ENCODE data around the gene TSPAN5.
A peak's percentile ranks its signal among the peaks of the same experiment; 100 is the strongest.

Gene TSPAN5

GRCh38 chr4:98601708-98602107 lies 56.7 kb downstream of the TSPAN5 start:
- TF ChIP-seq PRDM4 (tag by site-specific recombination; IDR thresholded peaks at IDR 0.05): no peak
- TF ChIP-seq PRDM1 (tag by site-specific recombination; IDR thresholded peaks at IDR 0.05): peak; percentile 39; the same call in 1 of the 2 replicates
- ChIA-PET CTCF (no interaction called here), POLR2A (no interaction called here)
- no peaks in the 10 kb centered on the region for H3K4me1 ChIP-seq (ENCODE audit: control insufficient read depth, insufficient read depth, low read length)
- H3K27ac ChIP-seq (ENCODE audit: extremely low read depth, low read depth, low read length): no peak overlapping the region
- no peaks in the 10 kb centered on the region for H3K9me3 ChIP-seq (ENCODE audit: control insufficient read depth, insufficient read depth, low read depth, low read length)
- H3K36me3 ChIP-seq (ENCODE audit: control insufficient read depth in 2 of 2, insufficient read depth in 1 of 2, low read length in 2 of 2): no peaks in the 10 kb centered on the region
- H3K4me3 ChIP-seq (ENCODE audit: low read depth, low read length): no peak overlapping the region

- Histone ChIP-seq H3K4me1 (ENCODE audit: control insufficient read depth, insufficient read depth, low read length) (no peaks in the 10 kb centered on the region), H3K27ac (ENCODE audit: extremely low read depth, low read depth, low read length) (no peak overlapping the region), H3K9me3 (ENCODE audit: control insufficient read depth, insufficient read depth, low read depth, low read length) (no peaks in the 10 kb centered on the region), H3K36me3 (ENCODE audit: control insufficient read depth in 2 of 2, insufficient read depth in 1 of 2, low read length in 2 of 2) (no peaks in the 10 kb centered on the region), H3K4me3 (ENCODE audit: low read depth, low read length) (no peak overlapping the region)
- ChIA-PET CTCF (no interaction called here), POLR2A (no interaction called here)
- TF ChIP-seq SETDB1 (IDR thresholded peaks at IDR 0.05; ENCODE audit: insufficient read length, low read length) (peak; percentile 39), TSHZ1 (tag by site-specific recombination; IDR thresholded peaks at IDR 0.05; ENCODE audit: borderline replicate concordance) (no peak), ZBTB17 (tag by site-specific recombination; IDR thresholded peaks at IDR 0.05) (no peak), ZNF16 (tag by site-specific recombination; IDR thresholded peaks at IDR 0.05; ENCODE audit: low read depth) (no peak), ZNF146 (tag by site-specific recombination; IDR thresholded peaks at IDR 0.05) (0 out of 2 replicates have a peak, but pooled peaks have one; percentile 14)
Observed at GRCh38 chr4:98599617-98600205, 58.7 kb downstream of the TSPAN5 start.

GRCh38 chr4:98586962-98587354 lies 71.5 kb downstream of the TSPAN5 start:
- no peaks in the 10 kb centered on the region for H3K9me3 ChIP-seq (ENCODE audit: control insufficient read depth, insufficient read depth, low read depth, low read length)
- ChIA-PET CTCF (no interaction called here), POLR2A (no interaction called here)
- no peaks in the 10 kb centered on the region for H3K4me1 ChIP-seq (ENCODE audit: control insufficient read depth, insufficient read depth, low read length)
- no peaks in the 10 kb centered on the region for H3K36me3 ChIP-seq (ENCODE audit: control insufficient read depth in 2 of 2, insufficient read depth in 1 of 2, low read length in 2 of 2)
- TF ChIP-seq ZNF2 (tag by site-specific recombination; IDR thresholded peaks at IDR 0.05) (no peak), ZNF670 (tag by site-specific recombination; IDR thresholded peaks at IDR 0.05; ENCODE audit: low read depth) (no peak), ZNF184 (tag by site-specific recombination; IDR thresholded peaks at IDR 0.05) (no peak), ZNF157 (tag by site-specific recombination; IDR thresholded peaks at IDR 0.05) (no peak), ZNF654 (tag by site-specific recombination; IDR thresholded peaks at IDR 0.05; ENCODE audit: low read depth) (no peak), ZNF510 (tag by site-specific recombination; IDR thresholded peaks at IDR 0.05; ENCODE audit: insufficient replicate concordance) (no peak), PRDM4 (tag by site-specific recombination; IDR thresholded peaks at IDR 0.05) (no peak), ZFP3 (tag by site-specific recombination; IDR thresholded peaks at IDR 0.05; ENCODE audit: low read depth) (no peak), GLIS2 (tag by site-specific recombination; IDR thresholded peaks at IDR 0.05) (no peak), ZBTB6 (tag by site-specific recombination; IDR thresholded peaks at IDR 0.05) (no peak)
- no peak overlapping the region for H3K4me3 ChIP-seq (ENCODE audit: low read depth, low read length)
- no peak overlapping the region for H3K27ac ChIP-seq (ENCODE audit: extremely low read depth, low read depth, low read length)

Data from HEK293 (cell line).